CD14-positive monocyte (primary cell): ENCODE data around the gene SNAP47. TPM values are rescaled to one million over a fixed set of nuclear protein-coding genes. Genes with fewer than 3 reads are reported as not detected.

Source experiments
- DNase-seq, 3 donors: peaks; one replicate each; pipeline ENCODE4 v3.0.0-alpha.2; 2011 to 2022
- H2AFZ ChIP-seq: 2 replicates; pipeline ENCODE4 v1.6.0; 2012; ENCODE audit warnings: mild to moderate bottlenecking, low read depth, low read length, inconsistent platforms; ENCODE audit not compliant: insufficient read depth, poor library complexity, severe bottlenecking
- H3K27ac ChIP-seq, 2 donors: 1 replicate in 1 of 2; 2 replicates in 1 of 2; pipeline ENCODE4 v1.5.1; 2012 to 2013; ENCODE audit warnings: low read length in 2 of 2, control low read depth in 1 of 2, inconsistent platforms in 1 of 2, low read depth in 1 of 2, mild to moderate bottlenecking in 1 of 2
- H3K27me3 ChIP-seq, 2 donors: one replicate each; pipeline versions ENCODE4 v1.6.0 to v1.6.1; 2011 to 2013; ENCODE audit warnings: low read length in 2 of 2; ENCODE audit not compliant: control insufficient read depth in 2 of 2, insufficient read depth in 2 of 2
- H3K36me3 ChIP-seq, 2 donors: replicated peaks in 1 of 2; 1 replicate in 1 of 2; 2 replicates in 1 of 2; pipeline versions ENCODE4 v1.5.1 to v1.6.1; 2012 to 2013; ENCODE audit warnings: low read length in 2 of 2, control low read depth in 1 of 2, inconsistent platforms in 1 of 2, mild to moderate bottlenecking in 1 of 2; ENCODE audit not compliant: insufficient read depth in 2 of 2, control insufficient read depth in 1 of 2
- H3K4me1 ChIP-seq, 2 donors: 1 replicate in 1 of 2; 2 replicates in 1 of 2; pipeline versions ENCODE4 v1.5.1 to v1.6.1; 2012 to 2013; ENCODE audit warnings: low read length in 2 of 2, control low read depth in 1 of 2, inconsistent platforms in 1 of 2, mild to moderate bottlenecking in 1 of 2, moderate library complexity in 1 of 2; ENCODE audit not compliant: insufficient read depth in 2 of 2, control insufficient read depth in 1 of 2
- H3K4me2 ChIP-seq: replicated peaks from 2 replicates; pipeline ENCODE3; 2012; ENCODE audit warnings: low read length, moderate library complexity, mild to moderate bottlenecking; ENCODE audit not compliant: poor library complexity, severe bottlenecking; ENCODE audit errors: extremely low read depth
- H3K4me3 ChIP-seq, 3 experiments: fragments of 200-600 bp in 1 of 3; sonication (generic) in 1 of 3; replicated peaks in 1 of 3; 1 replicate in 2 of 3; 2 replicates in 1 of 3; pipeline ENCODE4 v1.5.1; 2011 to 2013; ENCODE audit warnings: low read length in 3 of 3, mild to moderate bottlenecking in 3 of 3, control low read depth in 2 of 3, low read depth in 2 of 3, inconsistent platforms in 1 of 3, moderate library complexity in 1 of 3
- H3K79me2 ChIP-seq: 2 replicates; pipeline ENCODE4 v1.6.0; 2012; ENCODE audit warnings: mild to moderate bottlenecking, control low read depth, inconsistent platforms, low read length, moderate library complexity; ENCODE audit not compliant: insufficient read depth
- H3K9ac ChIP-seq: 2 replicates; pipeline ENCODE4 v1.6.0; 2017; ENCODE audit warnings: low read length, mild to moderate bottlenecking; ENCODE audit not compliant: insufficient read depth, poor library complexity, severe bottlenecking
- H3K9me3 ChIP-seq, 2 donors: replicated peaks in 1 of 2; 1 replicate in 1 of 2; 2 replicates in 1 of 2; pipeline versions ENCODE4 v1.5.1 to v1.6.1; 2012 to 2013; ENCODE audit warnings: low read length in 2 of 2, control low read depth in 1 of 2; ENCODE audit not compliant: control insufficient read depth in 1 of 2, insufficient read depth in 1 of 2
- H4K20me1 ChIP-seq: 2 replicates; pipeline ENCODE4 v1.6.0; 2012; ENCODE audit warnings: mild to moderate bottlenecking, low read length, control low read depth, moderate library complexity; ENCODE audit not compliant: insufficient read depth
- H3K27ac Mint-ChIP-seq, 7 donors: one replicate each; pipeline ENCODE4 v1.8.0; 2020; ENCODE audit warnings: mild to moderate bottlenecking in 7 of 7, mixed read lengths in 7 of 7, moderate library complexity in 6 of 7, inconsistent platforms in 2 of 7
- H3K27me3 Mint-ChIP-seq, 3 donors: one replicate each; pipeline ENCODE4 v1.8.0; 2021 to 2022; ENCODE audit warnings: low read depth in 3 of 3, mild to moderate bottlenecking in 3 of 3, mixed read lengths in 3 of 3, moderate library complexity in 3 of 3, inconsistent platforms in 1 of 3
- H3K36me3 Mint-ChIP-seq, 2 donors: one replicate each; pipeline ENCODE4 v1.8.0; 2020; ENCODE audit warnings: mixed read lengths in 2 of 2, inconsistent platforms in 1 of 2, mild to moderate bottlenecking in 1 of 2
- H3K4me1 Mint-ChIP-seq: one replicate; pipeline ENCODE4 v1.8.0; 2020; ENCODE audit warnings: mild to moderate bottlenecking, mixed read lengths
- H3K4me3 Mint-ChIP-seq, 2 donors: one replicate each; pipeline ENCODE4 v1.8.0; 2020; ENCODE audit warnings: mild to moderate bottlenecking in 2 of 2, mixed read lengths in 2 of 2, moderate library complexity in 1 of 2
- H3K9me3 Mint-ChIP-seq, 7 donors: one replicate each; pipeline ENCODE4 v1.8.0; 2020 to 2022; ENCODE audit warnings: mixed read lengths in 7 of 7, mild to moderate bottlenecking in 6 of 7, moderate library complexity in 6 of 7, inconsistent platforms in 2 of 7
- CTCF ChIP-seq: fragments of 200-600 bp; IDR thresholded peaks from one replicate; pipeline ENCODE4 v1.8.0; 2022; ENCODE audit warnings: antibody characterized with exemption, mild to moderate bottlenecking
- WGBS: methylation state at CpG from one replicate; pipeline ENCODE4 v1.1.5; 2013; ENCODE audit warnings: missing lambda C conversion rate; ENCODE audit not compliant: insufficient coverage; 5-methylcytosine and 5-hydroxymethylcytosine counted together
- intact Hi-C, 2 donors: fragments of 100-400 bp; cut with micrococcal nuclease; formaldehyde crosslinking; loops; one replicate each; pipeline versions ENCODE4 v1.15.0 to v1.15.1; 2023
- polyA plus RNA-seq, 3 donors: library from polyadenylated mRNA; depleted of rRNA in 1 of 3; unstranded in 2 of 3; stranded (reverse) in 1 of 3; fragments of 300-500 nt in 2 of 3; fragments of >200 nt in 1 of 3; fragmentation: Illumina TruSeq in 2 of 3; gene quantifications; 1 replicate in 2 of 3; 2 replicates in 1 of 3; pipeline ENCODE4 v1.2.3, GENCODE V29; 2012 to 2021

Gene SNAP47
- polyA plus RNA-seq, 3 donors, result 15.4 to 25.0 (median 20.5) TPM

DNA sequence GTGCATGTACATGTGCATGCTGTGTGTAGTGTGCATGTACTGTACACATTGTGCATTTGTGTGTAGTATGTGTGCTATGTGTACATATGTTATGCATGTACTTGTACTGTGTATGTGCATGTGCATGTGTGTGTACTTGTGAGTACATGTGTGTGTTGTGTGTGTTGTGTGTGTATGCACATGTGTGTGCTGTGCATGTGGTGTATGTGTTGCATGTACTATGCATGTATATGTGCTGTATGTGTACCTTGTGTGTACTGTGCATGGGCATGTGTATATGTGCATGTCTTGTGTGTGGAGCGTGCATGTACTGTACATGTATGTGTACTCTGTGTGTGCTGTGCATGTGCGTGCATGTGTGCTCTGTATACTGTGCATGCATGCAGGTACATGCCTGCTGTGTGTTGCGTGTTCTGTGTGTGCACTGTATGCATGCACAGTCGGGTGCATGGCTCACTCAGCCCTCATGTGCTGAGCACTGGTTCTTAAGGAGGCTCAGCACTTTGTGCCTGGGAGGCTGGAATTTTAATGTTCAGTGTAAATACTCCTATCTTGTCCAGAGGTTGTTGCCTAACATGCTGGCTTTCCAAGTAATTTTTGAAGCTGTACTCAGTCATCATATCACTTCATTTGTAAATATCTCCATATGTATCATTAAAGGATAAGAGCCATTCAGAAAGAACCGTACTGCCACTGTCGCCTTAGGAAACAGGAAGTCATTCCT is 32.3 kb downstream of the SNAP47 start:
- Histone ChIP-seq H2AFZ (no peak overlapping the region), H4K20me1 (no peaks in the 10 kb centered on the region), H3K27ac (no peak overlapping the region), H3K4me2 (no peak overlapping the region), H3K9me3 (no peaks in the 10 kb centered on the region), H3K4me1 (peaks cover 0 to 8% of the 10 kb centered on the region in 2 donors), H3K9ac (no peak overlapping the region), H3K27me3 (no peaks in the 10 kb centered on the region), H3K79me2 (no peaks in the 10 kb centered on the region), H3K4me3 (no peak overlapping the region), H3K36me3 (peaks cover 21 to 54% of the 10 kb centered on the region in 2 donors)
- no peaks in the 10 kb centered on the region for H3K9me3 Mint-ChIP-seq
- TF ChIP-seq CTCF, result no peak
- H3K4me3 Mint-ChIP-seq, result no peak overlapping the region
- no peaks in the 10 kb centered on the region for H3K27me3 Mint-ChIP-seq
- peaks cover 48 to 57% of the 10 kb centered on the region in 2 donors for H3K36me3 Mint-ChIP-seq
- intact Hi-C loops, result no loop called here
- 96% methylated on average over 5 of the region's 6 CpGs for WGBS
- H3K4me1 Mint-ChIP-seq, result peaks cover 18% of the 10 kb centered on the region
- H3K27ac Mint-ChIP-seq, result no peak overlapping the region
- DNase-seq, result no peak

DNA sequence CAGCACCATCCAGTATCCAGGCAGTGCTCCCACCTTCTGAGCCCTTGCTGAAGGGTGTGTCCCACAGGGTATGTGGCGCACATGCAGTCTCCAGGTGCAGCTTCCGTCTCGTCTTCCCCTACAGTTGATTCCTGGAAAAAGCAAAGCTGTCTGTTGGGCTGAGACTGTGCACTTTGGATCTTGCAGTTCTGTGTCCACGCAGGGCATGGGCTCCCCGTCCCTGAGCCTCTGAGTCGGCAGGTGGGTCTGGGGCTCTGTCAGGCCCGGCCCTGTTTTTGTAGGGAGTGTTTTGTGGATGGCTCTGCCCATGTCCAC is 32.8 kb downstream of the SNAP47 start:
- Histone ChIP-seq H3K4me3 (no peak overlapping the region), H3K4me1 (peaks cover 0 to 6% of the 10 kb centered on the region in 2 donors), H3K27me3 (no peaks in the 10 kb centered on the region), H3K79me2 (no peaks in the 10 kb centered on the region), H3K36me3 (peaks cover 21 to 53% of the 10 kb centered on the region in 2 donors), H3K9me3 (no peaks in the 10 kb centered on the region), H2AFZ (no peak overlapping the region), H3K4me2 (no peak overlapping the region), H4K20me1 (no peaks in the 10 kb centered on the region), H3K9ac (no peak overlapping the region), H3K27ac (no peak overlapping the region)
- Mint-ChIP-seq H3K9me3 (no peaks in the 10 kb centered on the region), H3K36me3 (peaks cover 49 to 55% of the 10 kb centered on the region in 2 donors), H3K4me1 (peaks cover 16% of the 10 kb centered on the region), H3K27ac (no peak overlapping the region), H3K4me3 (no peak overlapping the region), H3K27me3 (no peaks in the 10 kb centered on the region)
- intact Hi-C loops, result no loop called here
- no peak for DNase-seq
- WGBS, result 100% methylated on average over 3 of the region's 7 CpGs
- no peak for TF ChIP-seq CTCF
